Nephron (organoid): ENCODE results near the gene CCDC171.
A peak's percentile ranks its signal among the peaks of the same experiment; 100 is the strongest.

ENCODE experiments used
- H3K27ac Mint-ChIP-seq, 3 experiments: 2 replicates each; pipeline ENCODE4 v1.8.0; 2020; ENCODE audit warnings: mixed read lengths in 3 of 3, mild to moderate bottlenecking in 2 of 3, moderate library complexity in 1 of 3
- H3K27me3 Mint-ChIP-seq: 2 replicates; pipeline ENCODE4 v1.8.0; 2021; ENCODE audit warnings: low read depth, mild to moderate bottlenecking, moderate library complexity, mixed read lengths
- H3K36me3 Mint-ChIP-seq: 2 replicates; pipeline ENCODE4 v1.8.0; 2020; ENCODE audit warnings: low read depth, mixed read lengths
- H3K4me1 Mint-ChIP-seq: 2 replicates; pipeline ENCODE4 v1.8.0; 2020; ENCODE audit warnings: mixed read lengths
- H3K4me3 Mint-ChIP-seq, 3 experiments: 2 replicates each; pipeline ENCODE4 v1.8.0; 2020; ENCODE audit warnings: mild to moderate bottlenecking in 3 of 3, mixed read lengths in 3 of 3, moderate library complexity in 2 of 3
- H3K9me3 Mint-ChIP-seq: 2 replicates; pipeline ENCODE4 v1.8.0; 2020; ENCODE audit warnings: mixed read lengths
- TF ChIP-seq, protein P1 (sequence below), 3 experiments: fragments of 200-600 bp; sonication (generic); IDR thresholded peaks; one replicate each; pipeline ENCODE4 v1.5.0; 2021; ENCODE audit warnings: antibody characterized with exemption in 3 of 3; ENCODE audit not compliant: unreplicated experiment in 3 of 3

The CCDC171 gene

GRCh38 chr9:15736569-15736968, 183.7 kb downstream of the CCDC171 start:
- TF ChIP-seq, protein P1, sequence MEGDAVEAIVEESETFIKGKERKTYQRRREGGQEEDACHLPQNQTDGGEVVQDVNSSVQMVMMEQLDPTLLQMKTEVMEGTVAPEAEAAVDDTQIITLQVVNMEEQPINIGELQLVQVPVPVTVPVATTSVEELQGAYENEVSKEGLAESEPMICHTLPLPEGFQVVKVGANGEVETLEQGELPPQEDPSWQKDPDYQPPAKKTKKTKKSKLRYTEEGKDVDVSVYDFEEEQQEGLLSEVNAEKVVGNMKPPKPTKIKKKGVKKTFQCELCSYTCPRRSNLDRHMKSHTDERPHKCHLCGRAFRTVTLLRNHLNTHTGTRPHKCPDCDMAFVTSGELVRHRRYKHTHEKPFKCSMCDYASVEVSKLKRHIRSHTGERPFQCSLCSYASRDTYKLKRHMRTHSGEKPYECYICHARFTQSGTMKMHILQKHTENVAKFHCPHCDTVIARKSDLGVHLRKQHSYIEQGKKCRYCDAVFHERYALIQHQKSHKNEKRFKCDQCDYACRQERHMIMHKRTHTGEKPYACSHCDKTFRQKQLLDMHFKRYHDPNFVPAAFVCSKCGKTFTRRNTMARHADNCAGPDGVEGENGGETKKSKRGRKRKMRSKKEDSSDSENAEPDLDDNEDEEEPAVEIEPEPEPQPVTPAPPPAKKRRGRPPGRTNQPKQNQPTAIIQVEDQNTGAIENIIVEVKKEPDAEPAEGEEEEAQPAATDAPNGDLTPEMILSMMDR (IDR thresholded peaks at IDR 0.05; ENCODE audit: unreplicated experiment in 3 of 3) = no peak
- no peak overlapping the region for H3K4me3 Mint-ChIP-seq
- peaks cover 14% of the 10 kb centered on the region for H3K36me3 Mint-ChIP-seq

DNA sequence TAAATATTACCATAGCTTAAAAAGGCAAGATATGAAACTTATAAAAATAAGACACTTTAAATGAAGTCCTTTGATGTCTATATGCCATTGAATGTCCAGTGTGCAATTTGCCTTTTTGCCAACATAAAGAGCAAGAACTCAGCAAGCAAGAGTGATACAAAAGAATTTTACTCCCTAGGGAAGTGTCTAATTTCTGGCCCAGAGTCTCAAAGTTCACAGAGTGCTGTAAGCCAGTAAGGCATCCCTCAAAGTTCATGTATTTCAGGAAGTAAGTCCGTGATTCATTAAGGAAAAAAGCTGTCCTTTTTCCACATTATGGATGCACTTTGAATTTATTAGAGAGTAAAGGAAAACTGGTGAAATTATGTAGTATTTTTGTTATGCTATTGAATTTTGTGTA, 185.2 kb downstream of the CCDC171 start:
- Mint-ChIP-seq H3K4me1 (peaks cover 19% of the 10 kb centered on the region), H3K9me3 (peaks cover 16% of the 10 kb centered on the region), H3K27me3 (no peaks in the 10 kb centered on the region), H3K36me3 (peaks cover 11% of the 10 kb centered on the region), H3K27ac (peak overlapping the region; percentile 38 to 85 (median 64)), H3K4me3 (peak overlapping the region in 1 of 3 experiments; percentile 20)
- TF ChIP-seq, protein P1 (IDR thresholded peaks at IDR 0.05; ENCODE audit: unreplicated experiment in 3 of 3) = no peak

More at GRCh38 chr9:15736569-15736968, 183.7 kb downstream of the CCDC171 start:
- H3K9me3 Mint-ChIP-seq = peaks cover 12% of the 10 kb centered on the region
- peaks cover 19% of the 10 kb centered on the region for H3K4me1 Mint-ChIP-seq
- H3K27ac Mint-ChIP-seq = no peak overlapping the region
- H3K27me3 Mint-ChIP-seq = no peaks in the 10 kb centered on the region

- Mint-ChIP-seq H3K27ac (no peak overlapping the region), H3K4me3 (no peak overlapping the region), H3K27me3 (no peaks in the 10 kb centered on the region), H3K4me1 (peaks cover 15% of the 10 kb centered on the region), H3K36me3 (peaks cover 15% of the 10 kb centered on the region), H3K9me3 (peaks cover 16% of the 10 kb centered on the region)
- TF ChIP-seq, protein P1 (IDR thresholded peaks at IDR 0.05; ENCODE audit: unreplicated experiment in 3 of 3) = no peak
Measured at GRCh38 chr9:15741015-15741414, 188.2 kb downstream of the CCDC171 start.

GRCh38 chr9:15743512-15743911, 190.7 kb downstream of the CCDC171 start:
- TF ChIP-seq, protein P1 (IDR thresholded peaks at IDR 0.05; ENCODE audit: unreplicated experiment in 3 of 3) = no peak
- H3K9me3 Mint-ChIP-seq = peaks cover 27% of the 10 kb centered on the region
- H3K36me3 Mint-ChIP-seq = peaks cover 34% of the 10 kb centered on the region
- H3K4me1 Mint-ChIP-seq = no peaks in the 10 kb centered on the region
- no peaks in the 10 kb centered on the region for H3K27me3 Mint-ChIP-seq
- H3K27ac Mint-ChIP-seq = no peak overlapping the region
- H3K4me3 Mint-ChIP-seq = no peak overlapping the region

DNA sequence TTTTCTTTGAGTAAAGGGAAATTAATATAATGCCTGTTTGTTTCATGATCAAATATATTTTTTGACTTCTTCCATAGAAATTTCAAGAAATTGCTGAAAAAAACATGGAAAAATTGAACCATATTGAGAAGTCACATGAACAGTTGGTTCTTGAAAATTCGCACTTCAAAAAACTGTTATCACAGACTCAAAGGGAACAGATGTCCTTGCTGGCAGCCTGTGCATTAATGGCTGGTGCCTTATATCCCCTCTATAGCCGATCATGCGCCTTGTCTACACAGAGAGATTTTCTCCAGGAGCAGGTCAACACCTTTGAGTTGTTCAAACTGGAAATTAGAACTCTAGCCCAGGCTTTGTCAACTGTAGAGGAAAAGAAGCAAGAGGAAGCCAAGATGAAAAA, 191.4 kb downstream of the CCDC171 start:
- Mint-ChIP-seq H3K4me1 (no peaks in the 10 kb centered on the region), H3K27me3 (no peaks in the 10 kb centered on the region), H3K36me3 (peaks cover 35% of the 10 kb centered on the region), H3K27ac (no peak overlapping the region), H3K9me3 (peaks cover 28% of the 10 kb centered on the region), H3K4me3 (no peak overlapping the region)
- TF ChIP-seq, protein P1 (IDR thresholded peaks at IDR 0.05; ENCODE audit: unreplicated experiment in 3 of 3) = no peak

GRCh38 chr9:15746905-15747304, 194.1 kb downstream of the CCDC171 start:
- TF ChIP-seq, protein P1 (IDR thresholded peaks at IDR 0.05; ENCODE audit: unreplicated experiment in 3 of 3) = no peak
- no peaks in the 10 kb centered on the region for H3K27me3 Mint-ChIP-seq
- no peaks in the 10 kb centered on the region for H3K4me1 Mint-ChIP-seq
- H3K9me3 Mint-ChIP-seq = peaks cover 25% of the 10 kb centered on the region
- H3K4me3 Mint-ChIP-seq = no peak overlapping the region
- H3K27ac Mint-ChIP-seq = no peak overlapping the region
- peaks cover 37% of the 10 kb centered on the region for H3K36me3 Mint-ChIP-seq
